Stomach (tissue), 4 donors: ENCODE results near the gene TCF12.

Experiments used
- POLR2A ChIP-seq, 4 donors: fragments of 450-650 bp; IDR thresholded peaks; one replicate each; pipeline ENCODE4 v1.6.1; 2016; ENCODE audit warnings: antibody characterized with exemption in 4 of 4, control low read depth in 2 of 4, mild to moderate bottlenecking in 1 of 4, moderate library complexity in 1 of 4
- TF ChIP-seq, protein P1 (sequence below), 7 experiments: fragments of 450-650 bp in 4 of 7; fragments of 200-600 bp in 3 of 7; sonication (generic) in 3 of 7; IDR thresholded peaks; one replicate each; pipeline ENCODE4 v1.5.1; 2016 to 2019; ENCODE audit warnings: antibody characterized with exemption in 7 of 7, control low read depth in 2 of 7, mild to moderate bottlenecking in 1 of 7

DNA sequence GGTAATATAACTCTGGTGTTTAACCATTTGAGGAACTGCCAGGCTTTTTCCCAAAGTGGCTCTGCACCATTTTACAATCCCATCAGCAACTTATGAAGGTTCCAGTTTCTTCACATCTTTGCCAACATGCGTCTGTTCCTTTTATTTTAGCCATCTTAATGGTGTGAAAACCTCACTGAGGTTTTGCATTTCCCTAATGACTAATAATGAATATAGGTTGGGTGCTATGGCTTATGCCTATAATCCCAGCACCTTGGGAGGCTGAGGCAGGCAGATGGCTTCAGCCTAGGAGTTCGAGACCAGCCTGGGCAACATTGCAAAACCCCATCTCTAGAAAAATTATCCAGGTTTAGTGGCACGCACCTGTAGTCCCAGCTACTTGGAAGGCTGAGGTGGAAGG lies 210.6 kb downstream of the TCF12 start:
- no peak for TF ChIP-seq POLR2A (IDR thresholded peaks at IDR 0.05)
- TF ChIP-seq, protein P1, sequence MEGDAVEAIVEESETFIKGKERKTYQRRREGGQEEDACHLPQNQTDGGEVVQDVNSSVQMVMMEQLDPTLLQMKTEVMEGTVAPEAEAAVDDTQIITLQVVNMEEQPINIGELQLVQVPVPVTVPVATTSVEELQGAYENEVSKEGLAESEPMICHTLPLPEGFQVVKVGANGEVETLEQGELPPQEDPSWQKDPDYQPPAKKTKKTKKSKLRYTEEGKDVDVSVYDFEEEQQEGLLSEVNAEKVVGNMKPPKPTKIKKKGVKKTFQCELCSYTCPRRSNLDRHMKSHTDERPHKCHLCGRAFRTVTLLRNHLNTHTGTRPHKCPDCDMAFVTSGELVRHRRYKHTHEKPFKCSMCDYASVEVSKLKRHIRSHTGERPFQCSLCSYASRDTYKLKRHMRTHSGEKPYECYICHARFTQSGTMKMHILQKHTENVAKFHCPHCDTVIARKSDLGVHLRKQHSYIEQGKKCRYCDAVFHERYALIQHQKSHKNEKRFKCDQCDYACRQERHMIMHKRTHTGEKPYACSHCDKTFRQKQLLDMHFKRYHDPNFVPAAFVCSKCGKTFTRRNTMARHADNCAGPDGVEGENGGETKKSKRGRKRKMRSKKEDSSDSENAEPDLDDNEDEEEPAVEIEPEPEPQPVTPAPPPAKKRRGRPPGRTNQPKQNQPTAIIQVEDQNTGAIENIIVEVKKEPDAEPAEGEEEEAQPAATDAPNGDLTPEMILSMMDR (IDR thresholded peaks at IDR 0.05) = no peak
